ENCODE results near the gene TM7SF2.

TM7SF2 gene

DNA sequence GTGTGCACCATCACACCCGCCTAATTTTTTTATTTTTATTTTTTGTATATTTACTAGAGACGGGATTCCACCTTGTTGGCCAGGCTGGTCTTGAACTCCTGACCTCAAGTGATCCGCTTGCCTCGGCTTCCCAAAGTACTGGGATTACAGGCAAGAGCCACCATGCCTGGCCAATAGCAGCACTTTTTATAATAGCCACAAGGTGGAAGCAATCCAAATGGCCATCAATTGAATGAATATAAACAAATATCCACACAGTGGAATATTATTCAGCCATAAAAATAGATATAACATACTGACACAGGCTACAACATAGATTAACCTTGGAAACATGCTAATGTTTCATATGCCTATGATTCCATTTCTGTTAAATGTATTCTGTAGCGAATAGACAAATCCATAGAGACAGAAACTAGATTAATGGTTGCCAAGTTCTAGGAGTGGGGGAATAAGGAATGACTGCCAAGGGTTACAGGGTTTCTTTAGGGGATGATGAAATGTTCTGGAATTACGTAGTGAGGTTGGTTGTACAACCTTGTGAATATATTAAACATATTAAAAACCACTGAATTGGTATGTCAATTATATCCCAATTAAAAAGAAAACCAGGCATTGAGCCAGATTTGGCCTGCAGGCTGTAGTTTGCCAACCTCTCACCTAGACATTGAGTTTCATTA lies 10.9 kb upstream of the TM7SF2 start:
- Mint-ChIP-seq H3K27me3 (no peaks in the 10 kb centered on the region), H3K36me3 (ENCODE audit: low read depth) (peaks cover 27% of the 10 kb centered on the region), H3K9me3 (no peaks in the 10 kb centered on the region), H3K27ac (no peak overlapping the region), H3K4me3 (no peak overlapping the region), H3K4me1 (ENCODE audit: low read depth) (peaks cover 14% of the 10 kb centered on the region)
- intact Hi-C loops (cut with micrococcal nuclease): no loop called here

- no peak overlapping the region for H3K4me3 Mint-ChIP-seq
- intact Hi-C loops (cut with micrococcal nuclease): no loop called here
- H3K36me3 Mint-ChIP-seq (ENCODE audit: low read depth): peaks cover 44% of the 10 kb centered on the region
- no peaks in the 10 kb centered on the region for H3K9me3 Mint-ChIP-seq
- H3K4me1 Mint-ChIP-seq (ENCODE audit: low read depth): peaks cover 13% of the 10 kb centered on the region
- H3K27me3 Mint-ChIP-seq: no peaks in the 10 kb centered on the region
- no peak overlapping the region for H3K27ac Mint-ChIP-seq
Measured at GRCh38 chr11:65102142-65103095, 9.3 kb upstream of the TM7SF2 start.

DNA sequence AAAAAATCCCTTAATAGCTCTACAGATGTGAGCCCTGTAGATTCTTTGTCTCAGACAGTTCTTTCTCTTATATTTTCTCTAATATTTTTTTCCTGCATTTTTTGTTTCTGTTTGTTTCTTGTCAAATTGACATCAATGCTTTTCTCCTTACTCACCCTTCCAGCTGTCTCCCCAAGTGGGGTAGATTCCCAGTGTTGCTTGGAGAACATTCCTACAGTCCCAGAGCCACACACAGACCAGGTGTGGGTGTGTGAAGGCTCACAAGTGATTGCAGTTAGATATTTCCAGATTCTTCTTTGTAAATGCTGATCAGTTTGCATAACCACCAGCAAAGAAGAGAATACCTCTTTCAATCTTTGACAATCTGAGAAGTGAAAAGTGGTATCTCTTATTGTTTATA lies 8.2 kb upstream of the TM7SF2 start:
- Mint-ChIP-seq H3K4me3 (no peak overlapping the region), H3K36me3 (ENCODE audit: low read depth) (peaks cover 48% of the 10 kb centered on the region), H3K27ac (no peak overlapping the region), H3K9me3 (no peaks in the 10 kb centered on the region), H3K27me3 (no peaks in the 10 kb centered on the region), H3K4me1 (ENCODE audit: low read depth) (peaks cover 13% of the 10 kb centered on the region)
- intact Hi-C loops (cut with micrococcal nuclease): no loop called here

- Mint-ChIP-seq H3K4me1 (ENCODE audit: low read depth) (peaks cover 6% of the 10 kb centered on the region), H3K36me3 (ENCODE audit: low read depth) (peaks cover 52% of the 10 kb centered on the region), H3K27ac (no peak overlapping the region), H3K27me3 (no peaks in the 10 kb centered on the region), H3K4me3 (no peak overlapping the region), H3K9me3 (no peaks in the 10 kb centered on the region)
- intact Hi-C loops (cut with micrococcal nuclease): no loop called here
Measured at GRCh38 chr11:65104628-65105027, 7.0 kb upstream of the TM7SF2 start.

DNA sequence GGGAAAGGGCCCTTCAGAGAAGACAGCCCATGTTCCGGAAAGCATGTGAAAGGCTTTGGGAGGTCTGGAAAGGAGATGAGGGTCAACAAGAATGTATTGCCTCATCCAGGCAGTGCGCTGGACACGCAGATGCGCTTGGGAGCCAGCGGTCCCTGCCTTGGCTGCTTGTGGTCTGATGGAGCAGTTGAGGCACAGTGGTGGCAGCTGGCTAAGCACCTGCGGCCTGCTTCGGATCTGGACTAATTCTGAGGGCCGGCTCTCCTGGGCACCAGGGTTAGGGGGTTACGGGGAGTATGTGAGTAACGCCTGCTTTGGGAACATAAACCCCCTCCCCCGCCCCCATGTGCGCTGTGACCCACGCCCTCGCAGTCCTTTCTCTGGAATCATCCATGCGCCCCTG lies 4.6 kb upstream of the TM7SF2 start:
- Mint-ChIP-seq H3K9me3 (no peaks in the 10 kb centered on the region), H3K27ac (no peak overlapping the region), H3K27me3 (peaks cover 4% of the 10 kb centered on the region), H3K4me3 (no peak overlapping the region), H3K36me3 (ENCODE audit: low read depth) (peaks cover 58% of the 10 kb centered on the region), H3K4me1 (ENCODE audit: low read depth) (peaks cover 25% of the 10 kb centered on the region)
- intact Hi-C loops (cut with micrococcal nuclease): no loop called here

- H3K36me3 Mint-ChIP-seq (ENCODE audit: low read depth): peaks cover 58% of the 10 kb centered on the region
- H3K27me3 Mint-ChIP-seq: peaks cover 9% of the 10 kb centered on the region
- no peak overlapping the region for H3K27ac Mint-ChIP-seq
- peaks cover 32% of the 10 kb centered on the region for H3K4me1 Mint-ChIP-seq (ENCODE audit: low read depth)
- H3K4me3 Mint-ChIP-seq: no peak overlapping the region
- no peaks in the 10 kb centered on the region for H3K9me3 Mint-ChIP-seq
- intact Hi-C loops (cut with micrococcal nuclease): no loop called here
Measured at GRCh38 chr11:65107751-65108468, 3.8 kb upstream of the TM7SF2 start.

DNA sequence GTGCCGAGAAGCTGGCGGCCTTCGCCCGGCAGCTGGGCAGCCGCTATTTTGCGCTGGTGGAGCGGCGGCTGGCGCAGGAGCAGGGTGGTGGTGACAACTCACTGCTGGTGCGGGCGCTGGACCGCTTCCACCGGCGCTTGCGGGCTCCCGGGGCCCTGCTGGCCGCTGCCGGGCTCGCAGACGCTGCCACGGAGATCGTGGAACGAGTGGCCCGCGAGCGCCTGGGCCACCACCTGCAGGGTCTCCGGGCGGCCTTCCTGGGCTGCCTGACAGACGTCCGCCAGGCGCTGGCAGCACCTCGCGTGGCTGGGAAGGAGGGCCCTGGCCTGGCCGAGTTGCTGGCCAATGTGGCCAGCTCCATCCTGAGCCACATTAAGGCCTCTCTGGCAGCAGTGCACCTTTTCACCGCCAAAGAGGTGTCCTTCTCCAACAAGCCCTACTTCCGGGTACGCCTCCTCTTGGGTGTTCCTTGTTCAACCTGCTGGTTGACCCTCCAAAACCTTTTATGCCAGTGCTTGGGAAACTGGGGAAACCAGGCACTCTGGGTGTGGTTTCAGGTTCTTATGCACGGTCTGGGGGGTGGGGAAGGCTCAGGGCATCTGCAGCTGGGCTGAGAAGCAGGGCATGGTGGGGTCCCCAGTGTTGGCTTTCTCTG lies 3.1 kb upstream of the TM7SF2 start:
- Mint-ChIP-seq H3K9me3 (no peaks in the 10 kb centered on the region), H3K36me3 (ENCODE audit: low read depth) (peaks cover 58% of the 10 kb centered on the region), H3K4me3 (no peak overlapping the region), H3K27ac (no peak overlapping the region), H3K27me3 (peaks cover 16% of the 10 kb centered on the region), H3K4me1 (ENCODE audit: low read depth) (peaks cover 39% of the 10 kb centered on the region)
- intact Hi-C loops (cut with micrococcal nuclease): no loop called here

- peaks cover 39% of the 10 kb centered on the region for H3K4me1 Mint-ChIP-seq (ENCODE audit: low read depth)
- intact Hi-C loops (cut with micrococcal nuclease): loop anchor here (10.0 kb wide), 2 partner anchors 145 to 195 kb away; partner anchors contain the start of gene ATG2A
- peaks cover 26% of the 10 kb centered on the region for H3K27me3 Mint-ChIP-seq
- no peak overlapping the region for H3K27ac Mint-ChIP-seq
- peaks cover 56% of the 10 kb centered on the region for H3K36me3 Mint-ChIP-seq (ENCODE audit: low read depth)
- H3K4me3 Mint-ChIP-seq: no peak overlapping the region
- H3K9me3 Mint-ChIP-seq: no peaks in the 10 kb centered on the region
Measured at GRCh38 chr11:65109231-65110198, 2.2 kb upstream of the TM7SF2 start.

GRCh38 chr11:65110354-65110861 lies 1.3 kb upstream of the TM7SF2 start:
- peak overlapping the region; percentile 40 for H3K27ac Mint-ChIP-seq
- H3K4me1 Mint-ChIP-seq (ENCODE audit: low read depth): peaks cover 42% of the 10 kb centered on the region
- no peaks in the 10 kb centered on the region for H3K9me3 Mint-ChIP-seq
- peaks cover 52% of the 10 kb centered on the region for H3K36me3 Mint-ChIP-seq (ENCODE audit: low read depth)
- H3K4me3 Mint-ChIP-seq: no peak overlapping the region
- intact Hi-C loops (cut with micrococcal nuclease): loop anchor here (10.0 kb wide), 2 partner anchors 144 to 196 kb away; partner anchors contain the start of gene ATG2A
- peaks cover 26% of the 10 kb centered on the region for H3K27me3 Mint-ChIP-seq

DNA sequence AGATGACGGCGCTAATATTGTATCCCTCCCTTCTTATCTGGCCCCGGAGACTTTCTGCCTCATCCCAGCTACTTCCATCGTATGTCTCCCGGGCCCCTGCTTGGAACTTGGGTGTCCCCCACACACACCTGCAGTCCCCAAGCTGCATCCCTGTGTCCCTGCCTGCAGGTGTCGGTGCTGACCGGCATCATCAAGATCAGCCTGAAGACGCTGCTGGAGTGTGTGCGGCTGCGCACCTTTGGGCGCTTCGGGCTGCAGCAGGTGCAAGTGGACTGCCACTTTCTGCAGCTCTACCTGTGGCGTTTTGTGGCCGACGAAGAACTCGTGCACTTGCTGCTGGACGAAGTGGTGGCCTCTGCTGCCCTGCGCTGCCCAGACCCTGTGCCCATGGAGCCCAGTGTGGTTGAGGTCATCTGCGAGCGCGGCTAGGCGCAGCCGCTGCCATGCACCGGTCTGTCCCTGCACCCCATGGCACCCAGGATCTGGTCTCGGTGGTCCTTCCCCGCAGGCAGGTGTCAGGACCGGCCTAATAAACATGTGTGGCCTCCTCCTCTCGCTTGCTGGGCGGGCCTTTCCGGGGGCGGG lies 421 bp upstream of the TM7SF2 start:
- H3K27ac Mint-ChIP-seq: peak overlapping the region; percentile 86
- H3K4me3 Mint-ChIP-seq: peak overlapping the region; percentile 91
- peaks cover 50% of the 10 kb centered on the region for H3K36me3 Mint-ChIP-seq (ENCODE audit: low read depth)
- H3K9me3 Mint-ChIP-seq: no peaks in the 10 kb centered on the region
- intact Hi-C loops (cut with micrococcal nuclease): loop anchor here (10.0 kb wide), 2 partner anchors 144 to 196 kb away; partner anchors contain the start of gene ATG2A
- peaks cover 26% of the 10 kb centered on the region for H3K27me3 Mint-ChIP-seq
- H3K4me1 Mint-ChIP-seq (ENCODE audit: low read depth): peaks cover 50% of the 10 kb centered on the region

DNA sequence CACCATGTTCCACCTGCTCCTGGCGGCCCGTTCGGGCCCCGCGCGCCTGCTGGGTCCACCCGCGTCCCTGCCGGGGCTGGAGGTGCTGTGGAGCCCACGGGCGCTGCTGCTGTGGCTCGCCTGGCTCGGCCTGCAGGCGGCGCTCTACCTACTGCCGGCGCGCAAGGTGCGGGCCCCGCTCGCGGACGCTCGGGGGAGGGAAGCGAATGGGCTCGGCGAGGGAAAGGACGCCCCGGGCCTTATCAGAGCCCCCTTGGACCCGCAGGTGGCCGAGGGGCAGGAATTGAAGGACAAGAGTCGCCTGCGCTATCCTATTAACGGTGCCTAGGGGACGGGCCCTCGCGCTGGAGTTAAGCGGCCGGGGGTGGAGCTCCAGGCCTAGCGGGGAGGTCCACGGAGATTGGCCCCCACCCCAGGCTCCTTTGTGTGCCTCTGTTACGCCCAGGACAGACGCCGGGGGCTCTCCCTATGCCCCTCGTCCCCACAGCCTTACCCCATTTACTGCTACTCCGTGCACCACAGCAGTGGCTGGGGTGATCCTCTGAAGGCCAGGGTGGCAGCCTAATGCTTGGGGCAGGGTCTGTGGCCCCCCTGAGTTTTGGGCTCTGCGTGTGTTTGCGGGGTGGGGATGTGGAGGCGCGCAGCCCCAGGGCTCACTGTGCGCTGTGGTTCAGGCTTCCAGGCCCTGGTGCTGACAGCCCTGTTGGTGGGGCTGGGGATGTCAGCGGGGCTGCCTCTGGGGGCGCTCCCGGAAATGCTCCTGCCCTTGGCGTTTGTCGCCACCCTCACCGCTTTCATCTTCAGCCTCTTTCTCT lies 1.1 kb downstream of the TM7SF2 start:
- H3K27me3 Mint-ChIP-seq: peaks cover 26% of the 10 kb centered on the region
- H3K27ac Mint-ChIP-seq: peak overlapping the region; percentile 86
- H3K9me3 Mint-ChIP-seq: no peaks in the 10 kb centered on the region
- intact Hi-C loops (cut with micrococcal nuclease): loop anchor here (10.0 kb wide), 2 partner anchors 142 to 198 kb away; partner anchors contain the start of gene ATG2A
- H3K4me1 Mint-ChIP-seq (ENCODE audit: low read depth): peaks cover 50% of the 10 kb centered on the region
- H3K36me3 Mint-ChIP-seq (ENCODE audit: low read depth): peaks cover 41% of the 10 kb centered on the region
- H3K4me3 Mint-ChIP-seq: peak overlapping the region; percentile 91

All from dendritic cell treated with granulocyte-macrophage colony-stimulating factor and Interleukin-4, amounts not matched to agents 40 ng/mL and 50 ng/mL, for 4 days (primary cell).